NCI-H345 (cell line): ENCODE measurements around the gene C16orf95.

Experiments used
- DNase-seq: peaks from one replicate; lab custom pipeline; 2025; lab: John Stamatoyannopoulos, UW

C16orf95 gene

DNA sequence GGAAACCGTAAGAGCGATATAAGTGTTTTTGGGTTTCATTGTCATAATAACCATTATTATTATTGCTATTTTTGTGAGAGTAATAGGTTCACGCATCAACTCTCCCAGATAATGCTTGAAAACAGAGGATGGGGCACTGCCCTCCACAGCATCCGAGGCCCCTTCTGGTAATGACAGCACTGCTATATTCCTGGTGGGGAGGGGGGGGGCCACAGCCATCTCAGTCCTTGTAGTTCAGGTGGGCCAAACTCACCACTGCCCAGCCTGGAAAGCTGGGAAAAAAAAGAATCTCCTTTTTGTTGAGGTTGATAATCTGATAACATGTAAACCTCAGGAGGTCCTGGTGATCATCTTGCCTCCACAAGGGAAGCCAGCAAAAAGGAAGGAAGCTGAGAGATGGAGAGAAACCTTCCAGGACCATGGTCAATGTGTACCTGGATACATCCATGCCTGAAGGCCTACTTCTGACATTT is 706 bp downstream of the C16orf95 start:
- DNase-seq = no peak

DNA sequence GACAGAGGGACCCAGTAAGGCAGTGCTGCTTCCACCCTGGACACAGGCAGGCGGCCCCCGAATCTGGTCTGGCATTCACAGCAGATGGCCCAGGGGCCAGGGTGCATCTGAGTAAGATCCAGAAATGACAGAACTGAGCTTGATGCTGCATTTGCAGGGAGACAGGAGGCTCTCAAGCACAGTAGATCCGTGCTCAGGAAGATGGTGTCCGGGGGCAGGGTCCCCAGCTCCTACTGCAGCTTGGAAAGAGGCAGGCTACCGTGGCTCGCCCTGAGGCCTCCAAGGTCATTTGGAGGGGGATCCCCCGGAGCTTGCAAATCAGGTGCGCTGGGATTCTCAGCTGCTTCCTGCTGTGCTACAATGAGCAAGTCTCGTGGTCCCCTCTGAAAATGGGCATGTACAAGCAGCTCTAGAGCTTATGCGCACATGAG is 2.2 kb downstream of the C16orf95 start:
- no peak for DNase-seq

DNA sequence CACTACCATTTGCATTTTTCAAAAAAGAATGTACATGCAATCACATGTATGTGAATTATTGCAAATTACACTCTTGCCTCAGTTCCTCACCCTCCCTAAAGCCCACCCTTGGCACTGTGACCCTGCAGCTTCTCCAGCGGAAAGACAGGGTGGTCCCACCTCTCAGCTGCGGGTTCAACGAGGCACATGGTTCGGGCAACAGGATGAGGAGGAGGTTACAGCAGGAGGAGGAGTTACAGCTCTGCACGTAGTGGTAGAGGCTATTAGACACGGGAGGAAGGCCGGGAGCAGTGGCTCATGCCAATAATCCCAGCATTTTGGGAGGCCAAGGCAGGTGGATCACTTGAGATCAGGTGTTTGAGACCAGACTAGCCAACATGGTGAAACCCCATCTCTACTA is 5.2 kb downstream of the C16orf95 start:
- DNase-seq = no peak

DNA sequence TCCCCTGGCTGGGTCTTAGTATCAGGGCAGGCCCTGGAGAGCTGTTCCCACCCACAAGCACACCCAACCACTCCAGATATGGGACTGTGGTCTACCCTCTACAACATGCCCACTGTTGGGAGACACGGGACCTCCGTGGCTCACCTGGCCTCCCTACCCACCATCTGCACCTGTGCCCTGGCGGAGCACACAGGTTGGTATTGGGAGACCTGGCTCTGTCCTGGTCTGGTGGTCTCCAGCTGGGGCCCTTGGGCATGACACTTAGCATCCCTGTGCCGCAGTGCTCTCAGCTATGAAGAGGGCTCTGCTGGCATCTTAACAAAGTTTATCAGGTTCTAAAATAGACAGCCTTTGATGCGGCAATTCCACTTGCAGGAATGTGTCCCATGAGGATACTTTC is 5.8 kb downstream of the C16orf95 start:
- DNase-seq = no peak

DNA sequence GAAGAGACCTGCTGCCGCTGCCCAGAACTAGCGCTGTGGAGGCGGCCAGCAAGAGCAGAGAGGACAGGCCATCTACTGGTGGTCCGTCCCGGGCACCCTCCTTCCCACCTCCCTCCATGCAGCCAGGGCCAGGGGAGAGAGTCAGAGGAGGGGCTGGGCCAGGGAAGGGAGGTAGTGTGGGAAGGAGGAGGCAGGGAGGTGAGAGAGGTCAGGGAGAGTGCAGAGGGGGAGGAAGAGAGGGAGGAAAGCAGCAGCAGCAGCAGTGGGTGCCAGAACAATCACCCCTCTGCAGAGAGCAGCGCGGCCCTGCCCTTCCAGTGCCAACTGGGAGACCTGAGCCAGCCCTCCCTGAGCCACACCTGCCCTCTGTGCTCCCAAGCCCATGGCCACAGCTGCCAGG is 6.6 kb downstream of the C16orf95 start:
- no peak for DNase-seq

DNA sequence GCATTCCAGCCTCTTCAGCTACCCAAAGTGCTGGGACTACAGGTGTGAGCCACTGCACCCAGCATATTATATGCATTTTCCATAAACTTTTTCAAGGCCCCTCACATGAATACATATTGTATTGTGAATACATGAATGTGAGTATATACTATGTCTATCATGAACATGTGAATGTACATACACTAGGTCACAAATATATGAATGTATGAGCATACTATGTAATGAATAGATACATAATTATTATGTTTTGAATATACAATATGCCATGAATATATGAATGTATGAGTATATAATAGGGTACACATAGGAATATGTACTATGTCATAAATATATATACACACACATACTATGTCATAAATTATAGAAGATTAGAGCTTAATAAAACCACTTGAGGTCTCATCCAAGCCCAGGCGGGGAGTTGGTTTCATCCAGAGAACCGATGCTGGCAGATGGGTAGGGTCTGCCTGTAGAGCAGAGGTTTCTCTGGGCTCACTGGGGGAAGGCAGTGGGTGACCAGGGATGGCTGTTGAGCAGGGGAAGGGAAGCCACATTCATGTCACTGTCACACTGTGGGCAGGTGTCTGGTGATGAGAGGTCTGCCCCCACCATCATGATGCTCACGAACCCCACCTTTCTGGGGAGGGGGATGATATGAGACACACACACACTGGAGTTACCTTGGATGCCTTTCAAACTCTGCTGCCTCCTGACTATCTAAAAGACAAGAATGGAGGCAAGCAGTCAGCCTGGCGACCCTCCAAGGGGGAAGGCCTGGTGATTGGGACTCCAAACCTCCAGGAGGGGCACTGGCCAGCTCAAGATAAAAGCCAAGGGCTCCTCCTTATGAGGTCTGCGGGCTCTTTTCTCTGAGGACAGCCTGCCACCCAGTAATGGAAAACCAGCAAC is 7.3 kb downstream of the C16orf95 start:
- DNase-seq = no peak

DNA sequence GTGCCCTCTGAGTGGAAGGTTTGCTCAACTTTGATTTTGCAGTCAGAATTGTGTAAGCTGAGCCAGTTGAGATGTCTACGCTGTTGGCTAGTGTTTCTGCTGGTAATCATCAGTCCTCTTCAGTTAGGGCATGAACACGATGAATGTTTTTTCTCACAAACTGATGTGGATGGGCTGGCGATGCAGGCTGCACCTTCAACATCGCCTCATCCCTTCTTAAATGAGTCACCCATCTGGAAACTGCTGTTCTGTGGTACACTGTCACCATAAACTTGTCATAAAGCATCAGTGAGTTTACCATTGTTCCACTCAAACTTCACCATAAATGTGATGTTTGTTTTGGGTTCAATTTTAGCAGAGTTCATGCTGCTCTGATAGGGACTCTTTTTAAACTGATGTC is 8.4 kb downstream of the C16orf95 start:
- no peak for DNase-seq

DNA sequence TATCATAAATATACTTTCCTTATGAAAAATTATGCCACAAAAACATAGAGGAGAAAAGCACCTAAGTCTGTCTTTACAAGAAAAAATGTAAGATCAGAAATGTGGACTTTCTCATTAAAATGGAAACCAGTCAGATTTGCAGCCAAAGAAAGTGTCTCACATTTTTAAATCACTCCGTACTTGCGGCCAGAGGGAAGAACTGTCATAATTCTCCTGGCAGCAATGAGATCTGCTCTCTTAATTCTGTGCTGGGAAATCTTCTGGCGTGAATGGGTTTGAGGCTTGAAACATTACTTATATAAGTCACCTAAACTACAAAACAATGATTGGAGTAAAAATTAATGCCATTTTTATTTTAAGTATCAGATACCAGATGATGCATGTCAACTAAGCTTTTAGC is 10.7 kb downstream of the C16orf95 start:
- no peak for DNase-seq

DNA sequence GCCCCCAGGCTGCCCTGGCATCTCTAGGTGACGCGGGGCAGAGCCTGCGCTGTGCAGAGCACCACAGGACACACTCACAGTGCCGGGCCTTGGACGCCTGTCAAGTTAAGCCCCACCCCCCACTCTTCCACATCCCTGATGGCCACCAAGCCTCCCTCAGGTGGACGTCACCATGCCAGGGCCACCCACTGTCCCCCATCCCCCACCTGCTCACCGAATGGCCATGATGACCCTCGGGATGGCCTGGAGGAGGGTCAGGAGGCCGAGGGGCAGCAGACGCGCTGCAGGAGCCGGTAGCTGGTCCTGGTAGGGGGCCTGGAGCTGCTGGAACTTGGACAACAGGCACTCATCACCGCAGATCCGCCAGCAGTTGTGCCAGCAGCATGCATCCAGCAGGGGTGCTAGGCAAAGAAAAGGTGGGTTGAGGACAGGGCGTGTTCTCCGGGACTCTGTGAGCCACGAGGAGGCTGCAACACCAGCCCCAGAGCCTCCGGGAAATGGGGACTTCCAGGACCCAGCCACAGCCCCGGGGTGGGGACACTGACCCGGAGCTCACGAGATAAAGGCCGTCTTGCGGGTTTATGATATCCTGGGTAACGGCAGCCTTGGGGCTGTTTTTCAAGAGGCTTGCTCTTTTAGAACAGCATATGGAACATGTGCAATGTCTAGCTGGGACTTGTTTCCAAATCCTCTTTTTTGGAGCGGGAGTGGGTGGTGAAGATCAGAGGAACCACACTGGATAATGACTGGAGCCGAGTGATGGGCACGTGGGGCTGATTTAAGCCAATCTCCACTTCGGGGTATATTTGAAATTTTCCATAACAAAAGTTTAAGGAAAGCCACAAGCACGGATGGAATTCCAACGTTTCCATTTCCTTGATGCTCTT is 11.4 kb downstream of the C16orf95 start:
- no peak for DNase-seq

DNA sequence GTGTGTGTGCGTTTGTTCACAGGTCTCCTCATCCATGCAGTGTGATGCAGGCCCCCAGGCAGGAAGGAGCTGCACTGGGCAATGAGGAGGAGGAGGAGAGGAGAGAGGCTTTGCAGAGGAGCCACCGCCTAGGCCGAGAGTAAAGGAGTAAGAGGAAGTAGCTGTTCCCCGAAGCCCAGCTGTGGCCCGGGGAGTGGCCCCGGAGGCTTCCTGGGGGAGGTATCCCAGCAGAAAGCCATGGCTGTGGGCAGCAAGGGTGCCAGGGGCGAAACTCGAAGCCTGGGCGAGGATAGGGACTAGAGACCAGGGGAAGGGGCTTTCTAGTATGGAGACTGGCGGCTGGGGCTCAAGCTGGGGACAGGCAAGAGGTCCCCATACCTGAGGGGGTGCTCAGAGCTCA is 12.2 kb downstream of the C16orf95 start:
- no peak for DNase-seq

DNA sequence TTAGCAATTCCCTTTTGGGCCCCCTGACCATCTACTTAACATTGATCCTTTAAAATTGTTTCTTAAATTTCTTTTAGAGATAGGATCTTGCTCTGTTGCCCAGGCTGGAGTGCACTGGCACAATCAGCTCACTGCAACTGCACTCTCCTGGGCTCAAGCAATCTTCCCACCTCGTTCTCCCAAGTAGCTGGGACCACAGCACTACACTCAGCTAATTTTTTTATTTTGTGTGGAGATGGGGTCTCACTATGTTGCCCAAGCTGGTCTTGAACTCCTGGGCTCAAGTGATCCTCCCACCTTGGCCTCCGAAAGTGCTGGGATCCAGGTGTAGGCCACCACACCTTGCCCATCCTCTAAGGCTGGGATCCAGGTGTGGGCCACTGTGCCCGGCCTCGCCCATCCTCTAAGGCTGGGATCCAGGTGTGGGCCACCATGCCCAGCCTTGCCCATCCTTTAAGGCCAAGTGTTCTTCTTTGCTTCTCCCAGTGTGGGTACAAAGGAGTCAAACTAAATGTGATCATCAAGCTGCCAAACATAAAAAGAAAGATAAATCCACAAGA is 13.2 kb downstream of the C16orf95 start:
- no peak for DNase-seq

DNA sequence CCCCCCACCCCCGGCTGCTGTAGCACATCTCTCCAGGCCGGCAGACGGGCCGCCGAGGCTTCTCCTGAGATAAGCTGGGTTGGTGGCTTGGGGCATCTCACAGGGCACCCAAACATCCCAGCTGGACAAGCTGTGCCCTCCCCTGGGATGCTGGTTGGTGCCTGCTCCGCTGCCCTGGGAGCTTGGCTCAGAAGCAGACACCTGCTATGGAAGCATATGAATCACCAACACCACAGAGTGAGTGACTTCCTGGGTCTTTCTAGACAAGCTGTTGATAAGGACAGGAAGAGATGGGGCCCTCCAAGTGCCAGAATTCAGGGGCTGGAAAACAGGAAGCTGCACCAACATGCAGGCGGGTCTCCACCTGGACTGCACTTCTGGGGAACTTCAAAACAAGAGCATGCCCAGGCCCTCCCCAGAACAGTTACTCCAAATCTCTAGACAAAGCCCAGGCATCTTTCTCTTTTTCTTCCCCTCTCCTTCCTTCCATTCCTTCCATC is 13.7 kb downstream of the C16orf95 start:
- no peak for DNase-seq

DNA sequence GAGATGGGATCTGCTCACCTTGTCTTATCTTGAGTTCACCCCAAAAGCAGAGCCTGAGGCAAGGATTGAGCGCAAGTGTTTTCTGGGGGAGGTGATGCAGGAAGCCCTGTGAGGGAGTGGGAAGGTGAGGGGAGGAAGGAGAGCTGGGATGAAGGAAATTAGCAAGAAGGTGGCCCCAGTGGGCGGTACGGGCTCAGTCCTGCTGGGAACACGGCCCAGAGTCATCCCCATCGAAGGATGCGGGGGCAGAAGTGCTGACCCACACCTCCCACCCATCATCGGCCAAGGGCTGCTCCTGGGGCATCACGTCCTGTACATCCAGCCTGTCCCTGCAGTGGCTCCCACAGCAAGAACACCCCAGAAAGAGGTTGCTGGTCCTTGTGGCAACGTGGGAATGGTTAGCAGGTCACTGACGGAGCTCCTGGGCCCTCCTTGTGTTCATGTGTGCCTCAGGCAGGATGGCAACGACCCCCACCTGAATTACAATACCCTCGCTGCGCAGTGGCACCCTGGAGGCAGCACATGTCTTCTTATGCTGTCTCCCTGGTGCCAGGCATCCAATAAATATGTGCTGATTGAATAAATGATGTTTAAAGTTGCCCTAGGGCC is 18.2 kb downstream of the C16orf95 start:
- DNase-seq = no peak

DNA sequence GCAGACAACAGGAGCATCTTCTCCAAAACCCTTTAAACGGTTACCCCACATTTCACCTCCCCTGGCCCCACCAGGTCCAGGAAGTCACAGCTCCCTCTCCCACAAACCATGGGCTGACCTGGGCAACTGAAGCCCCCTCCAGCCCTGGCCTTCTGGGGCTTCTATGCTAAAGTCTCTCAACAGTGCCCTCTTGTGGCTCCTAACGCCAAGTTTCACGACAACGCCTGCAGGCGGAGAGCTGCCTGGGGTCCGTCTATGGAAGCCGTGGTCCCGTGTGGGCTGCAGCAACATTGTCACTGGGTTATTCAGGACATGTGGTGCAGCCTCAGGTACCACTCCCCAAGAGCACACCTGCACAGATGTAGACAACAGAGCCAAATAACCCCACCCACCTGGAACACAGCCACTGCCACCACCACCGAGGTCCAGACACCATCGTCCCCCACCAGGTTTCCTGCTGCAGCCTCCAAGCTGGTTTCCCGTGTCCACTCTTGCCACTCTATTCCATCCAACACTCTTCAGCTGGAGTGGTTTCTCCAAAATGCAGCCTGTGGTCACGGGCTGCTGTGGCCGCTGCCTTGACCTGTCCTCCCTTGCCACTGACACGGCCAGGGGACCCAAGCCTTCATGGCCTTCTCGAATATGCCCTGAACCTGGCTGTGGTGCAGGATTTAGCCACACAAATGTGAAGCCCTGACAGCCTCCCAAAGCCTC is 19.1 kb downstream of the C16orf95 start:
- no peak for DNase-seq

DNA sequence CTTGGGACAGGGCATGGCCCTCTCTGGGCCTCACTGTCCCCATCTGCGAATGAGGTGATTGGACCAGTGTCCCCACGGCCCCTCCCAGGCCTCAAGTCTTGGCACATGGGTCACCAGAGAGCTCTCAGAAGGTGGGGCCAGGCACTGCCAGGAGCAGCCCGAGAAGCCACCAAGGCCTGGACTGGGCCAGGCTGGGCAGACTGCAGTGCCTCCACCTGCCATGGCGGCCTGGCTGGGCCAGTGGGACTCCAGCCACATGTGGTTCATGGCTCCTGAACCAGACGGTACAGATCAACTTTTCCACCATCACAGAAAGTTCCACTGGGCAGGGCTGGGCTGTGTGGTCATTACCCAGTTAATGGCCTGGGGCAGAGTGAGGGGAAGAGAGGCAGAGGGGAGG is 19.8 kb downstream of the C16orf95 start:
- DNase-seq = no peak

DNA sequence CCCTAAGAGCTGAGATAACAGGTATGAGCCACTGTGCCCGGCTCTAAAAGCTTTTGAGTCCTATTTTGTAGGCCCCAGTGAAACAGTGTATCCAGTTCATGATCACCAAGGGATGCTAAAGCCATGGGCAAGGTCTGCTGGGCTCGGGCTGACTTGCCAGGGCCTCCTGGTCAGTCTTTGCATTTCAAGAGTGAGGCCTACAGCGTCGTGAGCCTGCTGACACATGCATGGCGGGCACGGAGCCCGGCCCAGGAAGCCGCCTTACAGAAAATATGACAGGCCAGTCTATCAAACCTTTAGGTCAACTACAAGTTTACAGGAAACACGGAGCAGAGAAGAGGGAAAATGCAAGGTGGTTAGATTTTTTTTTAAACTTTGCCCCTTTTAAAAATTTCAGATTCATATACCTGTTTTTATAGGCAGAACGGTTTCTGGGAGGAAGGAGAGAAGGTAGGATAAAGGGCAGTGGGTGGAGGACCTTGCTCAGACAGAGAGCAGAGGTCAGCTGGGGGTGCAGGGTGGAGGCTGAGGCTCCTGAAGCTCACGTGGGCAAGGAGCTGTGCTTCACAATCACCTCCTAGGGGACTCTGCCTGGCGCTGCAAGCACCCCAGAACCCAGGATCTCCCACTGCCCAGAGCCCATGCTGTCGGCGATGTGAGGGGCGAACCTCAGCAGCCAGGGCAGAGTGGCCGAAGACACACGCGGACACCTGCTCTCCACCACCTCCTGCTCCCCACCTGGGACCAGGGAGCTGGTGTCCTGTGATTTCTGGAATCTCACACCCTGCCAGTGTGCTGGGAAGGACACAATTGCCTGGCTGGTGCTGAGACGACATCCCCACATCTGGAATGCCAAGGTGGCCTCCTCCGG is 21.3 kb downstream of the C16orf95 start:
- DNase-seq = no peak

DNA sequence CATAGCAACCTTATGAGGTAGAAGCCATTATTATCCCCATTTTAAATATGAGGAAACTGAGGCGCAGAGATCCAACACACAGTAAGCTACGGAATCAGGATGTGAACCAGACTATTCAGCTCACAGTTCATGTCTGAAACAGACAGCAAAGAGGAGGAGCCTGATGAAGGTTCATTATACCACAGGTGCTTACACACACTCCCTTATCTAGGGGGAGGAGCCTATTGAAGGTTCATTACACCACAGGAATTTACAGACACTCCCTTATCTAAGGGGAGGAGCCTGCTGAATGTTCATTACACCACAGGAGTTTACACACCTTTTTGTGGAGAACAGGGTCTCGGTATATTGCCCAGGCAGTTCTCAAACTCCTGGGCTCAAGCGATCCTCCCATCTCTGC is 21.9 kb downstream of the C16orf95 start:
- DNase-seq = no peak

DNA sequence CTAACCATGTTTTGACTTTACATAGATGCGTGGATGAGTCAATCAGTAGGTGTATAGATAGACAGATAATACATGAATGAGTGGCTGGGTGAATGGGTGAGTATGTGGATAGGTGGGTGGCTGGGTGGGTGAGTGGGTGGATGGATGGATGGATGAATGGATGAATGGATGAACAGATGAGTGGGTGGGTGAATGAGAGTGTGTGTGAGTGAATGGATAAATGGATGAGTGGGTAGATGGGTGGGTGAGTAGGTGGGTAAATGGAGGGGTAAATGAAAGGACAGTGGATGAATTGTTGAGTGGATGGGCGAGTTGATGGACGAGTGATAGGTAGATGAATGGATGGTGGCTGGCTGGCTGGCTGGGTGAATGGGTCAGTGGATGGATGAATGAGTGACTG is 23.2 kb downstream of the C16orf95 start:
- DNase-seq = no peak

DNA sequence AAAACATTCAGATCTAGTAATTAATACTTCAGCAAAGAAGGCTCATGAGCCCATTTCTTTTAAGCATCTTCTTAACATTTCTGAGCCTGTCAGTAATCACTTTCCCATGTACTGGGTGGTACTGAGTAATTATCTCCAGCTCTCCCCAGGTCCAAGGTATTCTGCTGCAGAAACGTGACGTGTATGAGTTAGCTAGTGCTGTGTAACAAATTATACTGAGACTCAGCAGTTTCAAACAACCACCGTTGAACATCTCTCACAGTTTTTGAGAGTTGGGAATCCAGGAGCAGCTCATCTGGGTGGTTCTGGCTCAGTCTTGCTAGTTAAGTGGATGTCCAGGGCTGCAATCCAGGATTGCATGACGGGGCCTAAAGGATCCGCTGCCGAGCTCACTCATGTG is 25.2 kb downstream of the C16orf95 start:
- DNase-seq = no peak

DNA sequence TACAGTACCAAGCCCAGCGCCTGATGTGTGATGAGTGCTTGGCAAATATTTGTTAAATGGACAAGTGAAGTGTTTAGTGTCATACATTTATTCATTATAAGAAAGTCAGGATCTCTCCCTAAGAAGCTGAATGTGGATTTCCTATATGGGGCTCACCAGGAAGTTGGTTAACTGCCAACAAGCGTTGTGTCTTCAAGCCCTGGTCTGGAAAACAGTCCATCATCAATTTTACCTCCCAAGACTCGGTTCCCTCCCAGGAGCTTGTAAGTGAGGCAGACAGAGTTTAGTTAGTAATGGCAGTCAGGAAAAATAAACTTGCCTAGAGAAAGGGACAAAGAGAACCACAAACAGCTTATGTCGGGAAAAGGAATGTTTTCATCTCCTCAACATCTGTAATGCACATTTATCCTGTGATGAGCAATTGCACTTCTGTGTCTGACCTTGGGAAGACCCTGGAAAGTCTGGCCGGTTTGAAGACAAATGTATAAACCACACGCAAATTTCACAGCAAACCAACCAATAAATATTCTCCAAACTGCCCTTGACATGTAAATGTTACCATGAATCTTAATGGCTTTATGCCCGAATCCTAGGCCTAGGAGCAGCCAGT is 28.3 kb downstream of the C16orf95 start:
- DNase-seq = no peak
